H9 (cell line): ENCODE results near the gene EIF3A. TPM values are rescaled to one million over a fixed set of nuclear protein-coding genes. Genes with fewer than 3 reads are reported as not detected.

ENCODE experiments used
- DNase-seq: peaks from one replicate; pipeline ENCODE4 v3.0.0-alpha.2; 2017
- H2AFZ ChIP-seq: one replicate; pipeline ENCODE4 v1.6.1; 2013; ENCODE audit warnings: mild to moderate bottlenecking, low read length, control low read depth, moderate library complexity
- H2AK5ac ChIP-seq: 2 replicates; pipeline ENCODE4 v1.6.1; 2013; ENCODE audit warnings: low read length, control low read depth, mixed read lengths; ENCODE audit not compliant: insufficient read length
- H2BK120ac ChIP-seq: one replicate; pipeline ENCODE4 v1.6.1; 2013; ENCODE audit warnings: low read depth, mild to moderate bottlenecking, low read length, control low read depth, inconsistent platforms; ENCODE audit not compliant: poor library complexity, severe bottlenecking
- H2BK12ac ChIP-seq: 2 replicates; pipeline ENCODE4 v1.6.1; 2013; ENCODE audit warnings: low read length, control low read depth, mixed read lengths, low read depth; ENCODE audit not compliant: insufficient read length
- H2BK15ac ChIP-seq: 2 replicates; pipeline ENCODE4 v1.6.1; 2013; ENCODE audit warnings: low read depth, low read length, control low read depth
- H2BK20ac ChIP-seq: one replicate; pipeline ENCODE4 v1.6.1; 2013; ENCODE audit warnings: low read depth, mild to moderate bottlenecking, low read length, control low read depth, inconsistent platforms; ENCODE audit not compliant: poor library complexity, severe bottlenecking
- H2BK5ac ChIP-seq: 2 replicates; pipeline ENCODE4 v1.6.1; 2013; ENCODE audit warnings: low read length, control low read depth, mixed read lengths; ENCODE audit not compliant: insufficient read length
- H3K14ac ChIP-seq: 2 replicates; pipeline ENCODE4 v1.6.1; 2013; ENCODE audit warnings: low read length, control low read depth; ENCODE audit not compliant: insufficient read depth
- H3K18ac ChIP-seq: 2 replicates; pipeline ENCODE4 v1.6.1; 2013; ENCODE audit warnings: low read depth, mild to moderate bottlenecking, mixed read lengths, low read length, control low read depth; ENCODE audit not compliant: insufficient read length
- H3K23ac ChIP-seq: 2 replicates; pipeline ENCODE4 v1.6.1; 2013; ENCODE audit warnings: low read length, control low read depth, mixed read lengths, low read depth; ENCODE audit not compliant: insufficient read length
- H3K23me2 ChIP-seq: 2 replicates; pipeline ENCODE4 v1.6.1; 2013; ENCODE audit warnings: low read depth, mild to moderate bottlenecking, mixed read lengths, low read length, control low read depth; ENCODE audit not compliant: insufficient read length, poor library complexity, severe bottlenecking
- H3K27ac ChIP-seq: 2 replicates; pipeline ENCODE4 v1.5.1; 2013; ENCODE audit warnings: low read length, control low read depth, mixed read lengths, low read depth; ENCODE audit not compliant: insufficient read length
- H3K27me3 ChIP-seq: 2 replicates; pipeline ENCODE4 v1.6.1; 2013; ENCODE audit warnings: low read length, control low read depth, inconsistent platforms; ENCODE audit not compliant: insufficient read depth
- H3K4ac ChIP-seq: 2 replicates; pipeline ENCODE4 v1.6.1; 2013; ENCODE audit warnings: low read depth, mild to moderate bottlenecking, control low read depth, inconsistent platforms, low read length, moderate library complexity
- H3K4me1 ChIP-seq: 2 replicates; pipeline ENCODE4 v1.6.1; 2013; ENCODE audit warnings: low read length, control low read depth, inconsistent platforms; ENCODE audit not compliant: insufficient read depth
- H3K4me2 ChIP-seq: 2 replicates; pipeline ENCODE4 v1.6.1; 2013; ENCODE audit warnings: low read length, control low read depth, mixed read lengths; ENCODE audit not compliant: insufficient read length, insufficient read depth
- H3K56ac ChIP-seq: 2 replicates; pipeline ENCODE4 v1.6.1; 2013; ENCODE audit warnings: low read depth, mild to moderate bottlenecking, mixed read lengths, low read length, control low read depth; ENCODE audit not compliant: insufficient read length
- H3K79me1 ChIP-seq: 2 replicates; pipeline ENCODE4 v1.6.1; 2013; ENCODE audit warnings: low read depth, mild to moderate bottlenecking, moderate library complexity, low read length, control low read depth, inconsistent platforms; ENCODE audit not compliant: insufficient read depth, poor library complexity, severe bottlenecking
- H3K79me2 ChIP-seq: 2 replicates; pipeline ENCODE4 v1.6.1; 2013; ENCODE audit warnings: low read length, control low read depth, inconsistent platforms; ENCODE audit not compliant: insufficient read depth
- H3K9ac ChIP-seq: 2 replicates; pipeline ENCODE4 v1.6.1; 2013; ENCODE audit warnings: low read length, control low read depth, mixed read lengths; ENCODE audit not compliant: insufficient read length; ENCODE audit errors: extremely low read depth
- H3K9me3 ChIP-seq: one replicate; pipeline ENCODE4 v1.6.1; 2013; ENCODE audit warnings: low read depth, low read length, inconsistent platforms; ENCODE audit not compliant: control insufficient read depth
- H3T11ph ChIP-seq: one replicate; pipeline ENCODE4 v1.6.1; 2013; ENCODE audit warnings: mild to moderate bottlenecking, low read length, control low read depth, inconsistent platforms
- H4K20me1 ChIP-seq: one replicate; pipeline ENCODE4 v1.6.1; 2013; ENCODE audit not compliant: control insufficient read depth, insufficient read length, insufficient read depth
- H4K5ac ChIP-seq: 2 replicates; pipeline ENCODE4 v1.6.1; 2013; ENCODE audit warnings: low read depth, mild to moderate bottlenecking, mixed read lengths, low read length, control low read depth; ENCODE audit not compliant: insufficient read length
- H4K8ac ChIP-seq: replicated peaks from 2 replicates; pipeline ENCODE4 v1.6.1; 2013; ENCODE audit warnings: low read length, control low read depth, mixed read lengths, low read depth; ENCODE audit not compliant: insufficient read length
- H4K91ac ChIP-seq: 2 replicates; pipeline ENCODE4 v1.6.1; 2013; ENCODE audit warnings: low read depth, mild to moderate bottlenecking, moderate library complexity, mixed read lengths, low read length, control low read depth; ENCODE audit not compliant: insufficient read length
- H3K27ac Mint-ChIP-seq, 3 experiments: 2 replicates in 2 of 3; 3 replicates in 1 of 3; pipeline ENCODE4 v1.8.0; 2020 to 2021; ENCODE audit warnings: mixed read lengths in 3 of 3, mild to moderate bottlenecking in 1 of 3, moderate library complexity in 1 of 3
- H3K27me3 Mint-ChIP-seq: 2 replicates; pipeline ENCODE4 v1.8.0; 2021; ENCODE audit warnings: low read depth, mild to moderate bottlenecking, moderate library complexity, mixed read lengths
- H3K36me3 Mint-ChIP-seq, 3 experiments: 2 replicates in 2 of 3; 3 replicates in 1 of 3; pipeline ENCODE4 v1.8.0; 2020 to 2021; ENCODE audit warnings: low read depth in 3 of 3, mixed read lengths in 3 of 3; ENCODE audit not compliant: insufficient read depth in 1 of 3
- H3K4me1 Mint-ChIP-seq, 2 experiments: 2 replicates each; pipeline ENCODE4 v1.8.0; 2020; ENCODE audit warnings: mixed read lengths in 2 of 2
- H3K4me3 Mint-ChIP-seq, 2 experiments: 2 replicates in 1 of 2; 3 replicates in 1 of 2; pipeline ENCODE4 v1.8.0; 2020 to 2021; ENCODE audit warnings: mild to moderate bottlenecking in 2 of 2, mixed read lengths in 2 of 2, moderate library complexity in 1 of 2
- H3K9me3 Mint-ChIP-seq, 2 experiments: 2 replicates in 1 of 2; 3 replicates in 1 of 2; pipeline ENCODE4 v1.8.0; 2020; ENCODE audit warnings: mild to moderate bottlenecking in 2 of 2, mixed read lengths in 2 of 2, moderate library complexity in 1 of 2
- WGBS: extraction: QIAGEN DNeasy Blood & Tissue Kit; methylation state at CpG from one replicate; pipeline ENCODE4 v1.1.7; 2013; ENCODE audit warnings: missing lambda C conversion rate, low lambda C conversion rate, mixed read lengths; ENCODE audit not compliant: insufficient read length; ENCODE audit errors: extremely low coverage; 5-methylcytosine and 5-hydroxymethylcytosine counted together
- total RNA-seq: library from RNA; stranded (reverse); gene quantifications from 2 replicates; pipeline ENCODE4 v1.2.1, GENCODE V29; 2021
- TF ChIP-seq, protein P1 (sequence below): fragments of 200-600 bp; sonication (generic); conservative IDR thresholded peaks from 3 replicates; pipeline ENCODE4 v1.8.0; 2021; ENCODE audit warnings: antibody characterized with exemption, mild to moderate bottlenecking

Gene EIF3A
- total RNA-seq, 1 experiment from 2014 or later, result 206 TPM

DNA sequence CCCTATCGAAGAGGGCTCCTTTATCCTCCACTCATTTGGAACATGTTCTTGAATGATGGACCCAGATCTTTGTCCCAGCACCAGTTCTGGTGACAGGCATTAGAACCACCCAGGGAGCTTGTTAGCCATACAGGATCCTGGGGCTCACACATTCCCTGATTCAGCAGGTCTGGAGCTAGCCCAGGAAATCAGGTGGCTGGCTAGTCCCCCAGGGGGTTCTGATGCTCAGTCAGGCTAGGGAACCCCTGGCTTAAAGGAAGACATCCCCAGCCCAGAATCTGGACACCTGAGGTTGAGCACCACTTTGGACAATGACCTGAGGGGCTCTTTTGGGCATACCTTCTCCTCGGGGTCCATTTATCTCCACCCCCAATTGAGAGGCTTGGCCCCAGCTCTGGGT is 88.1 kb downstream of the EIF3A start:
- Histone ChIP-seq H4K20me1 (no peaks in the 10 kb centered on the region), H3K4me2 (no peak overlapping the region), H3K27ac (no peak overlapping the region), H3K14ac (no peak overlapping the region), H3K9me3 (no peaks in the 10 kb centered on the region), H3K9ac (no peak overlapping the region), H3K4ac (no peak overlapping the region), H2BK20ac (no peak overlapping the region), H3K18ac (no peak overlapping the region), H3K56ac (no peak overlapping the region), H3K27me3 (no peaks in the 10 kb centered on the region), H2BK120ac (no peak overlapping the region), H4K5ac (no peak overlapping the region), H2BK15ac (no peak overlapping the region), H3K23me2 (no peaks in the 10 kb centered on the region), H3K79me2 (no peaks in the 10 kb centered on the region), H2AK5ac (no peak overlapping the region), H3T11ph (no peak overlapping the region), H4K8ac (no peak overlapping the region), H4K91ac (no peak overlapping the region), H2BK5ac (no peak overlapping the region), H2BK12ac (no peak overlapping the region), H2AFZ (no peak overlapping the region), H3K79me1 (no peaks in the 10 kb centered on the region), H3K23ac (no peak overlapping the region), H3K4me1 (no peaks in the 10 kb centered on the region)
- Mint-ChIP-seq H3K4me3 (no peak overlapping the region), H3K27me3 (peaks cover 8% of the 10 kb centered on the region; the same call in 1 of the 2 replicates), H3K27ac (no peak overlapping the region), H3K4me1 (peaks cover 6 to 7% of the 10 kb centered on the region in 2 experiments; a peak in 3 of 4 replicates), H3K9me3 (peaks cover 3% of the 10 kb centered on the region in 2 experiments; a peak in 4 of 5 replicates), H3K36me3 (peaks cover 0 to 2% (median 0%) of the 10 kb centered on the region in 3 experiments; a peak in 1 of 7 replicates)
- DNase-seq, result no peak
- TF ChIP-seq, protein P1, sequence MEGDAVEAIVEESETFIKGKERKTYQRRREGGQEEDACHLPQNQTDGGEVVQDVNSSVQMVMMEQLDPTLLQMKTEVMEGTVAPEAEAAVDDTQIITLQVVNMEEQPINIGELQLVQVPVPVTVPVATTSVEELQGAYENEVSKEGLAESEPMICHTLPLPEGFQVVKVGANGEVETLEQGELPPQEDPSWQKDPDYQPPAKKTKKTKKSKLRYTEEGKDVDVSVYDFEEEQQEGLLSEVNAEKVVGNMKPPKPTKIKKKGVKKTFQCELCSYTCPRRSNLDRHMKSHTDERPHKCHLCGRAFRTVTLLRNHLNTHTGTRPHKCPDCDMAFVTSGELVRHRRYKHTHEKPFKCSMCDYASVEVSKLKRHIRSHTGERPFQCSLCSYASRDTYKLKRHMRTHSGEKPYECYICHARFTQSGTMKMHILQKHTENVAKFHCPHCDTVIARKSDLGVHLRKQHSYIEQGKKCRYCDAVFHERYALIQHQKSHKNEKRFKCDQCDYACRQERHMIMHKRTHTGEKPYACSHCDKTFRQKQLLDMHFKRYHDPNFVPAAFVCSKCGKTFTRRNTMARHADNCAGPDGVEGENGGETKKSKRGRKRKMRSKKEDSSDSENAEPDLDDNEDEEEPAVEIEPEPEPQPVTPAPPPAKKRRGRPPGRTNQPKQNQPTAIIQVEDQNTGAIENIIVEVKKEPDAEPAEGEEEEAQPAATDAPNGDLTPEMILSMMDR, result no peak
- WGBS, result no CpG with 5 or more reads among the region's 2 CpGs
